Measurements from ENCODE around the gene PCLO. TPM values are rescaled to one million over a fixed set of nuclear protein-coding genes. Genes with fewer than 3 reads are reported as not detected.

The PCLO gene
- total and polyA plus RNA-seq, 4 donors = 0.04 to 1.1 (median 0.48) TPM

GRCh38 chr7:82740246-82740848 lies 422.3 kb downstream of the PCLO start:
- peak; percentile 24 for TF ChIP-seq CTCF (IDR thresholded peaks at IDR 0.05; ENCODE audit: low read depth, low read length, missing input control)
- TF ChIP-seq TAF1 (conservative IDR thresholded peaks at IDR 0.05) = no peak
- peak; percentile 25 to 42 for TF ChIP-seq RAD21 (IDR thresholded peaks at IDR 0.05)
- Histone ChIP-seq H3K27ac (ENCODE audit: low read depth in 1 of 2, low read length in 2 of 2) (no peak overlapping the region), H3K27me3 (ENCODE audit: control insufficient read depth in 4 of 4, insufficient read depth in 4 of 4, low read length in 3 of 4) (no peaks in the 10 kb centered on the region), H3K9ac (ENCODE audit: low read depth in 1 of 2, low read length in 2 of 2) (no peak overlapping the region), H3K4me3 (ENCODE audit: low read depth in 1 of 3, low read length in 3 of 3) (no peak overlapping the region), H3K36me3 (ENCODE audit: control insufficient read depth in 4 of 4, insufficient read depth in 3 of 4, low read depth in 1 of 4, low read length in 3 of 4) (no peaks in the 10 kb centered on the region), H3K4me1 (ENCODE audit: control insufficient read depth in 4 of 4, insufficient read depth in 4 of 4, low read length in 3 of 4) (no peaks in the 10 kb centered on the region), H3K9me3 (ENCODE audit: control insufficient read depth in 4 of 4, low read length in 3 of 4) (no peaks in the 10 kb centered on the region)
- 36% methylated on average over 3 of the region's 3 CpGs for WGBS
- no peak for DNase-seq (ENCODE audit: low spot score)

GRCh38 chr7:82736633-82737032 lies 426.1 kb downstream of the PCLO start:
- no peaks in the 10 kb centered on the region for H3K27me3 ChIP-seq (ENCODE audit: control insufficient read depth in 4 of 4, insufficient read depth in 4 of 4, low read length in 3 of 4)
- no peak for DNase-seq (ENCODE audit: low spot score)
- no peak for TF ChIP-seq ATF3 (IDR thresholded peaks at IDR 0.05)
- no peak for TF ChIP-seq RXRA (IDR thresholded peaks at IDR 0.05)
- TF ChIP-seq TAF1 (conservative IDR thresholded peaks at IDR 0.05) = no peak
- no peak for TF ChIP-seq ZBTB33 (IDR thresholded peaks at IDR 0.05)
- TF ChIP-seq MAX (IDR thresholded peaks at IDR 0.05) = no peak
- TF ChIP-seq HNF4G (IDR thresholded peaks at IDR 0.05) = no peak
- TF ChIP-seq FOXA2 (IDR thresholded peaks at IDR 0.05) = no peak
- no peaks in the 10 kb centered on the region for H3K4me1 ChIP-seq (ENCODE audit: control insufficient read depth in 4 of 4, insufficient read depth in 4 of 4, low read length in 3 of 4)
- no peak overlapping the region for H3K27ac ChIP-seq (ENCODE audit: low read depth in 1 of 2, low read length in 2 of 2)
- no peak overlapping the region for H3K9ac ChIP-seq (ENCODE audit: low read depth in 1 of 2, low read length in 2 of 2)
- H3K4me3 ChIP-seq (ENCODE audit: low read depth in 1 of 3, low read length in 3 of 3) = no peak overlapping the region
- H3K36me3 ChIP-seq (ENCODE audit: control insufficient read depth in 4 of 4, insufficient read depth in 3 of 4, low read depth in 1 of 4, low read length in 3 of 4) = no peaks in the 10 kb centered on the region
- H3K9me3 ChIP-seq (ENCODE audit: control insufficient read depth in 4 of 4, low read length in 3 of 4) = no peaks in the 10 kb centered on the region
- WGBS = 87% methylated on average over 3 of the region's 3 CpGs

GRCh38 chr7:82732677-82733076 lies 430.0 kb downstream of the PCLO start:
- no peak overlapping the region for H3K27ac ChIP-seq (ENCODE audit: low read depth in 1 of 2, low read length in 2 of 2)
- WGBS = 81% methylated on average over 3 of the region's 3 CpGs
- H3K9ac ChIP-seq (ENCODE audit: low read depth in 1 of 2, low read length in 2 of 2) = no peak overlapping the region
- no peaks in the 10 kb centered on the region for H3K36me3 ChIP-seq (ENCODE audit: control insufficient read depth in 4 of 4, insufficient read depth in 3 of 4, low read depth in 1 of 4, low read length in 3 of 4)
- H3K27me3 ChIP-seq (ENCODE audit: control insufficient read depth in 4 of 4, insufficient read depth in 4 of 4, low read length in 3 of 4) = no peaks in the 10 kb centered on the region
- DNase-seq (ENCODE audit: low spot score) = no peak
- H3K4me3 ChIP-seq (ENCODE audit: low read depth in 1 of 3, low read length in 3 of 3) = no peak overlapping the region
- H3K4me1 ChIP-seq (ENCODE audit: control insufficient read depth in 4 of 4, insufficient read depth in 4 of 4, low read length in 3 of 4) = no peaks in the 10 kb centered on the region
- H3K9me3 ChIP-seq (ENCODE audit: control insufficient read depth in 4 of 4, low read length in 3 of 4) = no peaks in the 10 kb centered on the region
- no peak for TF ChIP-seq RXRA (IDR thresholded peaks at IDR 0.05)
- no peak for TF ChIP-seq HNF4A (conservative IDR thresholded peaks at IDR 0.05)
- TF ChIP-seq TAF1 (conservative IDR thresholded peaks at IDR 0.05) = no peak
- no peak for TF ChIP-seq CTCF (IDR thresholded peaks at IDR 0.05; ENCODE audit: low read depth, low read length, missing input control)
- no peak for TF ChIP-seq YY1 (IDR thresholded peaks at IDR 0.05)
- no peak for TF ChIP-seq ATF3 (IDR thresholded peaks at IDR 0.05)
- TF ChIP-seq REST (IDR thresholded peaks at IDR 0.05) = no peak
- no peak for TF ChIP-seq GABPA (IDR thresholded peaks at IDR 0.05 in 1 of 2, conservative IDR thresholded peaks at IDR 0.05 in 1 of 2)

Data from liver (tissue), 9 donors.